H1 (cell line): ENCODE data around the gene LEMD2. TPM values are rescaled to one million over a fixed set of nuclear protein-coding genes. Genes with fewer than 3 reads are reported as not detected.
A peak's percentile ranks its signal among the peaks of the same experiment; 100 is the strongest.

ENCODE experiments used
- CTCF ChIA-PET: fragments of 300-600 bp; sonication (Branson Sonifier 250); formaldehyde crosslinking; loops from one replicate; lab custom pipeline; 2021; ENCODE audit not compliant: partially characterized antibody; lab: Charles Lee
- POLR2A ChIA-PET: fragments of 300-600 bp; sonication (Branson Sonifier 250); formaldehyde crosslinking; loops from one replicate; lab custom pipeline; 2021; ENCODE audit warnings: inconsistent platforms; ENCODE audit not compliant: partially characterized antibody; lab: Charles Lee
- DNase-seq, 2 experiments: peaks; one replicate each; pipeline versions ENCODE4 v3.0.0 to v3.0.0-alpha.2; 2010 to 2022; ENCODE audit warnings: low spot score in 2 of 2, low read depth in 1 of 2, mixed read lengths in 1 of 2
- FAIRE-seq: peaks from 2 replicates; lab custom pipeline; 2011; peaks lifted over from hg19 to GRCh38; lab: Jason Lieb, UNC
- H2AFZ ChIP-seq: 2 replicates; pipeline ENCODE4 v1.8.1; 2012; ENCODE audit warnings: low read length, inconsistent platforms
- H2AK5ac ChIP-seq: 2 replicates; pipeline ENCODE4 v1.6.1; 2013; ENCODE audit warnings: low read depth, low read length
- H2BK120ac ChIP-seq: replicated peaks from 2 replicates; pipeline ENCODE3; 2013; ENCODE audit warnings: low read depth, low read length, inconsistent platforms
- H2BK12ac ChIP-seq: 2 replicates; pipeline ENCODE4 v1.6.1; 2013; ENCODE audit warnings: low read depth, low read length
- H2BK15ac ChIP-seq: 2 replicates; pipeline ENCODE4 v1.6.1; 2013; ENCODE audit warnings: low read length
- H2BK20ac ChIP-seq: 2 replicates; pipeline ENCODE4 v1.6.1; 2013; ENCODE audit warnings: low read length
- H2BK5ac ChIP-seq: 2 replicates; pipeline ENCODE4 v1.6.1; 2013; ENCODE audit warnings: low read depth, low read length
- H3K14ac ChIP-seq: 2 replicates; pipeline ENCODE4 v1.6.1; 2013; ENCODE audit warnings: inconsistent platforms; ENCODE audit not compliant: insufficient read length
- H3K18ac ChIP-seq: 2 replicates; pipeline ENCODE4 v1.6.1; 2013; ENCODE audit warnings: low read length; ENCODE audit errors: extremely low read depth
- H3K23ac ChIP-seq: 2 replicates; pipeline ENCODE4 v1.6.1; 2013; ENCODE audit warnings: inconsistent platforms; ENCODE audit not compliant: insufficient read length
- H3K23me2 ChIP-seq: 2 replicates; pipeline ENCODE4 v1.6.1; 2013; ENCODE audit warnings: low read depth, low read length
- H3K27ac ChIP-seq: 2 replicates; pipeline ENCODE4 v1.6.1; 2011; ENCODE audit warnings: low read depth, low read length, inconsistent platforms
- H3K27me3 ChIP-seq, 4 experiments: replicated peaks in 1 of 4; 1 replicate in 1 of 4; 2 replicates in 3 of 4; pipeline versions ENCODE4 v1.6.1 to v1.8.1; 2011 to 2013; ENCODE audit warnings: low read length in 3 of 4, mild to moderate bottlenecking in 3 of 4, inconsistent platforms in 2 of 4, mixed read lengths in 2 of 4, moderate library complexity in 1 of 4; ENCODE audit not compliant: control insufficient read depth in 3 of 4, insufficient read depth in 3 of 4; ENCODE audit errors: extremely low read depth in 1 of 4
- H3K36me3 ChIP-seq, 4 experiments: 2 replicates each; pipeline versions ENCODE4 v1.6.1 to v1.8.1; 2011 to 2013; ENCODE audit warnings: mild to moderate bottlenecking in 4 of 4, low read length in 3 of 4, moderate library complexity in 2 of 4, control low read depth in 1 of 4, inconsistent platforms in 1 of 4; ENCODE audit not compliant: insufficient read depth in 4 of 4, control insufficient read depth in 2 of 4
- H3K4ac ChIP-seq: replicated peaks from 2 replicates; pipeline ENCODE3; 2013; ENCODE audit warnings: low read length, low read depth, mixed read lengths, inconsistent platforms; ENCODE audit not compliant: insufficient read length
- H3K4me1 ChIP-seq, 4 experiments: replicated peaks in 1 of 4; 1 replicate in 1 of 4; 2 replicates in 3 of 4; pipeline versions ENCODE4 v1.6.1 to v1.8.1; 2011 to 2013; ENCODE audit warnings: low read length in 3 of 4, inconsistent platforms in 2 of 4, mixed read lengths in 1 of 4; ENCODE audit not compliant: insufficient read depth in 4 of 4, control insufficient read depth in 3 of 4
- H3K4me2 ChIP-seq, 2 experiments: 2 replicates each; pipeline versions ENCODE4 v1.6.1 to v1.8.1; 2011 to 2013; ENCODE audit warnings: low read depth in 2 of 2, low read length in 2 of 2, control low read depth in 1 of 2, inconsistent platforms in 1 of 2, mild to moderate bottlenecking in 1 of 2; ENCODE audit not compliant: insufficient read depth in 1 of 2
- H3K4me3 ChIP-seq, 4 experiments: fragments of 200-600, 300-600 bp in 1 of 4; sonication (generic), shearing (Covaris generic), sonication (Bioruptor Twin) in 1 of 4; 2 replicates each; pipeline versions ENCODE4 v1.5.1 to v1.8.1; 2011 to 2016; ENCODE audit warnings: low read length in 4 of 4, low read depth in 3 of 4, control low read depth in 2 of 4, inconsistent platforms in 2 of 4, mild to moderate bottlenecking in 2 of 4, mixed read lengths in 1 of 4, moderate library complexity in 1 of 4; ENCODE audit not compliant: insufficient read depth in 2 of 4; ENCODE audit errors: extremely low read depth in 1 of 4
- H3K56ac ChIP-seq: replicated peaks from 2 replicates; pipeline ENCODE3; 2013; ENCODE audit warnings: low read depth, mild to moderate bottlenecking, mixed read lengths, low read length, inconsistent platforms; ENCODE audit not compliant: insufficient read length
- H3K79me1 ChIP-seq: 2 replicates; pipeline ENCODE4 v1.6.1; 2013; ENCODE audit warnings: low read depth, low read length, control low read depth
- H3K79me2 ChIP-seq, 2 experiments: 2 replicates each; pipeline versions ENCODE4 v1.6.1 to v1.8.1; 2012 to 2013; ENCODE audit warnings: low read length in 2 of 2, mild to moderate bottlenecking in 2 of 2, inconsistent platforms in 1 of 2; ENCODE audit not compliant: insufficient read depth in 2 of 2, control insufficient read depth in 1 of 2
- H3K9ac ChIP-seq, 4 experiments: replicated peaks in 1 of 4; 1 replicate in 1 of 4; 2 replicates in 3 of 4; pipeline versions ENCODE4 v1.6.1 to v1.8.1; 2011 to 2013; ENCODE audit warnings: low read depth in 3 of 4, low read length in 3 of 4, control low read depth in 2 of 4, mild to moderate bottlenecking in 2 of 4, moderate library complexity in 2 of 4, inconsistent platforms in 1 of 4; ENCODE audit errors: extremely low read depth in 1 of 4
- H3K9me3 ChIP-seq, 2 experiments: 2 replicates each; pipeline versions ENCODE4 v1.6.1 to v1.8.1; 2012 to 2013; ENCODE audit warnings: mild to moderate bottlenecking in 2 of 2, moderate library complexity in 2 of 2, control low read depth in 1 of 2, inconsistent platforms in 1 of 2, low read depth in 1 of 2, low read length in 1 of 2, mixed read lengths in 1 of 2; ENCODE audit not compliant: insufficient read depth in 2 of 2
- H4K20me1 ChIP-seq, 2 experiments: replicated peaks in 1 of 2; 2 replicates each; pipeline versions ENCODE3 to v1.8.1; 2011 to 2013; ENCODE audit warnings: inconsistent platforms in 2 of 2, low read length in 2 of 2, mild to moderate bottlenecking in 1 of 2; ENCODE audit not compliant: insufficient read depth in 2 of 2, control insufficient read depth in 1 of 2
- H4K5ac ChIP-seq: 2 replicates; pipeline ENCODE4 v1.6.1; 2013; ENCODE audit warnings: low read length, low read depth, mixed read lengths, inconsistent platforms; ENCODE audit not compliant: insufficient read length
- H4K8ac ChIP-seq: 2 replicates; pipeline ENCODE4 v1.8.0; 2013; ENCODE audit warnings: mild to moderate bottlenecking, moderate library complexity, low read length, inconsistent platforms; ENCODE audit not compliant: insufficient read depth; ENCODE audit errors: extremely low read depth
- H4K91ac ChIP-seq: replicated peaks from 2 replicates; pipeline ENCODE3; 2013; ENCODE audit warnings: low read length, mixed read lengths, inconsistent platforms; ENCODE audit not compliant: insufficient read length
- SAP30 ChIP-seq: fragments of 300-600 bp; sonication (generic); IDR thresholded peaks from 2 replicates; pipeline ENCODE4 v1.7.1; 2012; ENCODE audit warnings: low read length, moderate library complexity, mild to moderate bottlenecking, inconsistent platforms; ENCODE audit not compliant: insufficient read depth, insufficient replicate concordance
- YY1 ChIP-seq: IDR thresholded peaks from 2 replicates; pipeline ENCODE4 v1.6.1; 2011; ENCODE audit warnings: low read depth, mild to moderate bottlenecking, low read length
- WGBS, 2 experiments: shearing (Covaris generic) in 1 of 2; methylation state at CpG; one replicate each; pipeline versions ENCODE4 v1.1.6 to v1.1.7; 2013 to 2015; ENCODE audit warnings: low lambda C conversion rate in 2 of 2, mixed read lengths in 2 of 2, inconsistent platforms in 1 of 2, low coverage in 1 of 2, missing lambda C conversion rate in 1 of 2; ENCODE audit not compliant: insufficient replicate concordance in 2 of 2, insufficient coverage in 1 of 2, insufficient read length in 1 of 2; ENCODE audit errors: extremely low coverage in 1 of 2, missing lambda C conversion rate in 1 of 2; 5-methylcytosine and 5-hydroxymethylcytosine counted together
- polyA plus RNA-seq, 7 experiments: library from polyadenylated mRNA; depleted of rRNA in 3 of 7; stranded (reverse) in 5 of 7; unstranded in 2 of 7; fragments of >200 nt in 5 of 7; fragments of 200-250 nt in 2 of 7; gene quantifications; 1 replicate in 5 of 7; 2 replicates in 1 of 7; 4 replicates in 1 of 7; pipeline versions ENCODE4 v1.2.1 to v1.2.3, GENCODE V29; 2011 to 2013; ENCODE audit warnings: missing spikeins in 2 of 7, mixed read lengths in 2 of 7
- total RNA-seq: library from RNA; stranded (reverse); fragmentation: NEBNext Ultra II Directional; extraction: Animal tissue kit (Norgen Biotek cat#: 25700); gene quantifications from 2 replicates; pipeline ENCODE4 v1.2.1, GENCODE V29; 2021

LEMD2 gene
- total and polyA plus RNA-seq, 2 of the 8 experiments (the other 6 are each of a cell fraction or from before 2014, with no cell fraction given) = 32.7 to 57.3 TPM

GRCh38 chr6:33723371-33724085 is 65.4 kb downstream of the LEMD2 start:
- ChIA-PET CTCF (interaction anchor here (0.5 to 3.5 kb wide), 13 partner anchors 9 to 881 kb away, joined by 3 to 14 read pairs (median 3); partner anchors contain the start of gene UQCC2), POLR2A (interaction anchor here (0.9 to 2.8 kb wide), 3 partner anchors 9 to 17 kb away, joined by 3 to 15 read pairs (median 3); partner anchors contain the start of gene UQCC2)
- no peak overlapping the region for H4K5ac ChIP-seq
- no peaks in the 10 kb centered on the region for H4K20me1 ChIP-seq
- no peak overlapping the region for H3K4ac ChIP-seq
- no peak overlapping the region for H2BK120ac ChIP-seq
- no peak overlapping the region for H3K23ac ChIP-seq
- H4K91ac ChIP-seq = peak overlapping the region; percentile 19
- peaks cover 0 to 6% (median 0%) of the 10 kb centered on the region in 4 experiments; a peak in 3 of 7 replicates for H3K27me3 ChIP-seq
- peak overlapping the region; percentile 31 for H3K14ac ChIP-seq
- H3K9ac ChIP-seq = no peak overlapping the region
- no peaks in the 10 kb centered on the region for H3K79me1 ChIP-seq
- no peaks in the 10 kb centered on the region for H3K23me2 ChIP-seq
- 88% methylated on average over 3 of the region's 3 CpGs; no CpG with 5 or more reads in 1 of the 2 experiments for WGBS, 2 experiments
- H2BK20ac ChIP-seq = no peak overlapping the region
- no peak overlapping the region for H2BK5ac ChIP-seq
- peaks cover 3 to 8% (median 4%) of the 10 kb centered on the region in 4 experiments; a peak in 6 of 7 replicates for H3K4me1 ChIP-seq
- no peak overlapping the region for H2BK15ac ChIP-seq
- H2AFZ ChIP-seq = no peak overlapping the region
- H3K9me3 ChIP-seq = no peaks in the 10 kb centered on the region; a peak in 1 of 4 replicates
- H3K27ac ChIP-seq = no peak overlapping the region
- no peak for FAIRE-seq
- H3K4me3 ChIP-seq = no peak overlapping the region
- peak overlapping the region; percentile 47; the same call in 1 of the 2 replicates for H4K8ac ChIP-seq
- no peak overlapping the region for H2AK5ac ChIP-seq
- H2BK12ac ChIP-seq = no peak overlapping the region
- no peaks in the 10 kb centered on the region for H3K36me3 ChIP-seq
- no peaks in the 10 kb centered on the region for H3K79me2 ChIP-seq
- no peak for DNase-seq
- H3K56ac ChIP-seq = no peak overlapping the region
- H3K18ac ChIP-seq = no peak overlapping the region; the same call in 1 of the 2 replicates
- H3K4me2 ChIP-seq = no peak overlapping the region
- TF ChIP-seq SAP30 = no peak
- no peak for TF ChIP-seq YY1
